Measurements from ENCODE around the gene USP48.
"Not testable (repeated sequence)": the region's sequence is repeated elsewhere in the genome, so short reads cannot be mapped to it uniquely, and the experiment has no call there.

Gene USP48, protein sequence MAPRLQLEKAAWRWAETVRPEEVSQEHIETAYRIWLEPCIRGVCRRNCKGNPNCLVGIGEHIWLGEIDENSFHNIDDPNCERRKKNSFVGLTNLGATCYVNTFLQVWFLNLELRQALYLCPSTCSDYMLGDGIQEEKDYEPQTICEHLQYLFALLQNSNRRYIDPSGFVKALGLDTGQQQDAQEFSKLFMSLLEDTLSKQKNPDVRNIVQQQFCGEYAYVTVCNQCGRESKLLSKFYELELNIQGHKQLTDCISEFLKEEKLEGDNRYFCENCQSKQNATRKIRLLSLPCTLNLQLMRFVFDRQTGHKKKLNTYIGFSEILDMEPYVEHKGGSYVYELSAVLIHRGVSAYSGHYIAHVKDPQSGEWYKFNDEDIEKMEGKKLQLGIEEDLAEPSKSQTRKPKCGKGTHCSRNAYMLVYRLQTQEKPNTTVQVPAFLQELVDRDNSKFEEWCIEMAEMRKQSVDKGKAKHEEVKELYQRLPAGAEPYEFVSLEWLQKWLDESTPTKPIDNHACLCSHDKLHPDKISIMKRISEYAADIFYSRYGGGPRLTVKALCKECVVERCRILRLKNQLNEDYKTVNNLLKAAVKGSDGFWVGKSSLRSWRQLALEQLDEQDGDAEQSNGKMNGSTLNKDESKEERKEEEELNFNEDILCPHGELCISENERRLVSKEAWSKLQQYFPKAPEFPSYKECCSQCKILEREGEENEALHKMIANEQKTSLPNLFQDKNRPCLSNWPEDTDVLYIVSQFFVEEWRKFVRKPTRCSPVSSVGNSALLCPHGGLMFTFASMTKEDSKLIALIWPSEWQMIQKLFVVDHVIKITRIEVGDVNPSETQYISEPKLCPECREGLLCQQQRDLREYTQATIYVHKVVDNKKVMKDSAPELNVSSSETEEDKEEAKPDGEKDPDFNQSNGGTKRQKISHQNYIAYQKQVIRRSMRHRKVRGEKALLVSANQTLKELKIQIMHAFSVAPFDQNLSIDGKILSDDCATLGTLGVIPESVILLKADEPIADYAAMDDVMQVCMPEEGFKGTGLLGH
- 102 to 121 reads per million in 2 donors for total RNA-seq

DNA sequence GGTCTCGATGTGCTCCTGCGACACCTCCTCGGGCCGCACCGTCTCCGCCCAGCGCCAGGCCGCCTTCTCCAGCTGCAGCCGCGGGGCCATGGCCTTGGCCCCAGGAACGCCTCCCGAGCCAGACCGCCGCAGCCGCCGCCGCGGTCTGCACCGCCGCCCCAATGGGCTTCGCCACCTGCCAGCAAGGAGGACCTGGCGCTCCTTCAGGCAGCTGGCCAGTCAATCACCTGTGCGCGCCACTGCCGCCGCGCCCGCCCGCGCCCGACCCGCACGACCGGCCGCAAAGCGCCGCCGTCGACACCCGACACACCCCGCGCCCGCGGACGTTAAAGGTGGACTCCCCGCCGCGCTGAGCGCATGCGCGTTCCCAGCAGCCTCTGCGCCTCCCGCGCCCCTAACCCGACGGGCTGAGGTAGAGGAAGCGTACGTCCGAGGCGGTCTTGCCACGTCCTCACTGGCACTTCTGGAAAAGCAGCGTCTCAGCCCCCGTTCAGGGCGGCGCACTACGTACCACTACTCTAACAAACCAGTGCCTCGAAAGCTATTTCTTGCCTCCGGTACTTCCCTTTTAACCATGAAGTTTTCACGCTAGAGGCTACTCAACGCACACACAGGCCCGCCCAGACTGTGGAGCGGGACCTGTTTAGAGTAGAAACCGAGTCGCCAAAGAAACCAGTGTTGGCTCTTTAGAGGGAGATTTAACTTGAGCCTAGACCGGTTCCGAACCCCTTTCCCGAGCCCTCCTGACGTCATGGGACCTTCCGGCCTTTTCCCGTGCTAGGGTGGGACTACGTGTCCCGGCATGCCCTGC lies at the start of gene USP48:
USP48 (minus strand) TSS at position 282 of the 811 bp plus-strand sequence; CDS start at position 90, 192 bp downstream.
- DNase-seq: peak; percentile 95 to 98 (median 96)

GRCh38 chr1:21831454-21831970 lies 48.6 kb upstream of the USP48 start:
- DNase-seq: no peak

DNA sequence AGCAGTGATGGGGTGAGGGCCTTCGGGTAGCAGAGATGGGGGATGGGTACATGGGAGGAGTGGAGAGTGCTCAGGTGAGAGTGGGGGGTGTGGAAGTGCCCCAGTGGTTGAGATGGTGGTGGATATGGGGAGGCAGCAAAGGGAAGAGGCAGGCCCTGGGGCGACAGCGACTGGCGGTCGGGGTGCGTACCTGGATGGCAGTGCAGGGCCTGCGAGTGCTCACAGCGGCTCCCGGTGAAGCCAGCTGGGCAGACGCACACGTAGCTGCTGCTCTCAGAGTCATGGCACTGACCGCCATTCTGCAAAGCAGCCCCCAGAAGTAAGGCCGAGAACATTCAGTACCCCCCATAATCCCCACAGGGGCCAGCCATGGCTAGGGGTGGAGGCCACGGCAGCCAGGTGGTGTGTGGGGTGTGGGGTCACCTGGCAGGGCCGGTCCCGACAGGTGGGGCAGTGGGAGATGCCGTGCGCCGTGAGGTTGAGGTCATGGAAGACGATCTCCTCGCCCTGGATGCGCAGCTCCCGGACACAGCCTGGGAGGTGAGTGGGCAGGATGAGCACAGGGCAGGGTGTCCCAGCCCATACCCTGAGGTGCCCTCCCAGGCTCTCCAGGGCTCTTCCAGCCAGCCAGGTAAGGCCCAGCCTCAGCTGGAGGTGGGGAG lies 48.0 kb upstream of the USP48 start:
- no peak for DNase-seq

DNA sequence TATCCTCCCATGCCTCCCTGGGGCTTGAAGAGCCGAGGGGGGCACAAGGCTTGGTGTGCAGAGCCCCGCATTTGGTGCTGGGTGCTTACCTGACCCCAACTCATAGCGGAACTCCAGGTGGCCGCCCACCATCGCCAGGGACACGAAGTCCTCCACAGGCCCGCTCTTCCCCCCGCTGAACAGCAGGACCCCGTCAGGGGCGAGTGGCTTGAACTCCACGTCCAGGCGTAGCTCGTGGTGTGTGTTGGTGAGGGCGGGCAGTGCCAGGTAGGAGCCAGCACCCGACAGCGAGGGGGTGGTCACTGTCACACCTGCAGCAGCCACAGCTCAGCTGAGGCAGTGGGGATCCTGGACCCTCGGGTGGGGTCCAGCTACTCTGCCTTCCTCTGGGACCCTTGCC lies 46.3 kb upstream of the USP48 start:
- no peak for DNase-seq

- DNase-seq: no peak
Observed at GRCh38 chr1:21828506-21829210, 45.7 kb upstream of the USP48 start.

GRCh38 chr1:21828075-21828474 lies 45.1 kb upstream of the USP48 start:
- no peak for DNase-seq

- no peak for DNase-seq
Observed at GRCh38 chr1:21827141-21827679, 44.3 kb upstream of the USP48 start.

- not testable (repeated sequence) for DNase-seq
Observed at GRCh38 chr1:21826694-21827093, 43.7 kb upstream of the USP48 start.

- DNase-seq: no peak
Observed at GRCh38 chr1:21825393-21825792, 42.4 kb upstream of the USP48 start.

DNA sequence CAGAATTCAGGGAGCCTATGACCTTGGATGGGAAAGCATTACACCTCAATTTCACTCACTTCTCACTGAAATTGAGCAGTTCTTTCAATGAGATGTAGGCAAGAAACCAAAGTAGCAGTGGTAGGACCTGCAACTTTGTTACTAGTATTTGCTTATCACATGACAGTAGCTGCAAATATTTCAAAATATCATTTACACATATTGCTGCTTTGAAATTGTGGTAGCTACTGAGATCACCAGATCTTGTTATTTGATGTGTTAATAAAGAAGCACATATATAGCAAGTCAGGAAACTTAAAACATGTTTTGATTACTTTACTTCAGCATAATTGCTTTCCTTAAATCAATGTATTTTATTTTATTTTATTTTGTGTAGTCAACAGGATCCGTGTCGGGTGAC lies 42.0 kb upstream of the USP48 start:
- DNase-seq: no peak

DNA sequence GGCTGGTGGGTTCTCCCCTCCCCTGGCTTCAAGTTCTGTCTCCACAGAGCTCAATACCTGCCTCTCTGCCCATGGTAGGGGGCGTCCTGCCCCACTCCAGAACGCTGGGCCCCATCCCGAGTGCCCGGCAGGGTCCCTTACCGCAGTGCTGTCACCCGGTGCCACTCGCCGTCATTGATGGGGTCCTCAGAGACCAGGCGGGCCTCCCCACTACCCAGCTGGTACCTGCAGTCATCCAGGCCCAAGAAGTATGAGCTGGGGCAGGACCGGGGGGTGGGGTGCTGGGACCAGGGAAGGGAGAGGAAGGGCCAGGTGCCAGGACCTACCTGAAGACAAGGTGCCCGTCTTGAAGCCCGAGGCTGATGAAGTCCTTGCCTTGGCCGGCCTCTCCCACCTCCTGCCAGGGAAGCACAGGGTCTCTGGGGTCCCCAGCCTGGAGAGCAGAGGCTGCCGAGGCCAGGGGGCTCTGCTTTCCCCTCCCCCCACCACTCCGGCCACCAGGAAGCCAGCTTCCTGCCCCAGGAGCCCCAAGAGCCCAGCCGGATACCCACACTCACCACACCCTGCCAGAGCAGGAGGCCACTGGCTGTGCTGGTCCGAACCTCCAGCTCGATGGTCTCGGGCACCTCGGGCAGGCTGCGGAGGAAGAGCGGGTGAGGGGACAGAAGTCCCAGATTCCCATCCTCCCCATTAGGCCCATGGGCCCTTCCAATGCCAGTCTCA lies 41.2 kb upstream of the USP48 start:
- no peak for DNase-seq

- no peak for DNase-seq
Observed at GRCh38 chr1:21823206-21823979, 40.4 kb upstream of the USP48 start.

- DNase-seq: no peak
Observed at GRCh38 chr1:21822349-21822748, 39.4 kb upstream of the USP48 start.

- no peak for DNase-seq
Observed at GRCh38 chr1:21821385-21822019, 38.6 kb upstream of the USP48 start.

- no peak for DNase-seq
Observed at GRCh38 chr1:21820597-21821232, 37.8 kb upstream of the USP48 start.

DNA sequence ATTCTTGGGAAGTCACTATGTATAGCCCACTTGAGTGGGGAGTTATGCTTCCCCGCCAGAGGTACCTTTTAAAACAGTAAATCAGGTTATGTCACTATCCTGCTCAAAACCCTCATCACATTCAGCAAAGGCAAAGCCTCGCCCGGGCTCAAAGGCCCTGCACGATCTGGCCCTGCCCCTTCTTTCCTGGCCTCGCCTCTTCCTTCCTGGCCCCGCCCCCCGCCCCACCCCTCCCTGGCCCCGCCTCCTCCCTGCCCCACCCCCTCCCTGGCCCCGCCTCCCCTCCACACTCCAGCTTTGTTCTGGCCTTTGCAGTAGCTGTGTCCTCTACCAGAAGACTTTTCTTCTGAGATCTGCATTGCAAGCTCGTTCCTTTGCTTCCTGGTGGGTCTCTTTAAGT lies 35.7 kb upstream of the USP48 start:
- DNase-seq: peak in 2 of 5 experiments; percentile 19 to 63

DNA sequence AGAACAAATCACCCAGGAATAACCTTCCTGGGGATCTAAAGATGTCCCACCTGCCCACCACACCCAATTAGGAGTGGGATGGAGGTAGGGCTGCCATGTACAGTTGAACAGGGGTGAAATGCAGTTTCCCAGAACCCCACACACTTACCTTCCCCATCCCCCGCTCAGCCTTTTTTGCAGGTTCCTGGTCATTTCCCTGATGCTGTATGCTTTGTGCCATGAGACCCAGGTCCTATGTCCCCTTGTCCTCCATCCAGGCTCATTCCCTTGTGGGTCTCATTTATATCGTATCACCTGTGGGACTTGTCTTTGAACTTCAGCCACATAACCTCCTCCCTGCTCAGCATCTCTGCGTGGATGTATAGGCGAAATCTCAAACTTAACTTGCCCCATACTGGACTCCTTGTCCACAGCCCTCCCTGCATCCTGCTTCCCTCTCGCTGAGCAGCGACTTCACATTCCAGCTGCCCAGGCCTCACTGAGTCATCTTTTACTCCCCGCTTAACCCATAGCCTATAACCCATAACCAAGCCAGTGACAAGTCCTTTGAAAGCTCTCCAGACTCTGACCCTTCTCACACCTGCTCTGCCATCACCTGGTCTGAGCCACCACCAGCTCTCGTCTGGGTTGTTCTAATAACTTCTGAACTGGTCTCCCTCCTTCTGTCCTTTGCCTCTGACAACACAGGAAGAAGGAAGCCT lies 33.8 kb upstream of the USP48 start:
- no peak for DNase-seq
